IMR-90 (cell line): ENCODE data around the gene TRIM47. TPM values are rescaled to one million over a fixed set of nuclear protein-coding genes. Genes with fewer than 3 reads are reported as not detected.

ENCODE experiments used
- ATAC-seq: fragments of 200-7000 bp; cut with Tn5 transposase; 2 replicates; pipeline ENCODE4 v1.9.1; 2020; ENCODE audit warnings: low read depth, mild to moderate bottlenecking, moderate library complexity
- BruUV-seq: library from RNA; stranded (reverse); fragments of 400-500 nt; replicated peaks from 2 replicates; lab custom pipeline; 2021; lab: Mats Ljungman, UMichigan
- CTCF ChIA-PET: fragments of 300-600 bp; formaldehyde crosslinking; extraction: SDS; loops from one replicate; lab custom pipeline; 2021; ENCODE audit warnings: antibody characterized with exemption; lab: Yijun Ruan, JAX
- POLR2A ChIA-PET: fragments of 300-600 bp; sonication (Branson Sonifier 250); formaldehyde crosslinking; loops from one replicate; lab custom pipeline; 2022; ENCODE audit warnings: antibody characterized with exemption; ENCODE audit not compliant: unreplicated experiment; lab: Charles Lee
- DNase-seq: peaks from one replicate; pipeline ENCODE4 v3.0.0; 2013
- H2AFZ ChIP-seq: replicated peaks from 2 replicates; pipeline ENCODE3; 2013; ENCODE audit warnings: low read length, mild to moderate bottlenecking; ENCODE audit not compliant: poor library complexity
- H2AK5ac ChIP-seq: 2 replicates; pipeline ENCODE4 v1.6.1; 2013; ENCODE audit warnings: low read depth, low read length, inconsistent platforms
- H2AK9ac ChIP-seq: replicated peaks from 2 replicates; pipeline ENCODE3; 2013; ENCODE audit warnings: mild to moderate bottlenecking, low read depth, low read length, moderate library complexity; ENCODE audit not compliant: poor library complexity
- H2BK120ac ChIP-seq: 2 replicates; pipeline ENCODE4 v1.6.1; 2013; ENCODE audit warnings: low read depth, low read length, inconsistent platforms
- H2BK15ac ChIP-seq: 3 replicates; pipeline ENCODE4 v1.6.1; 2013; ENCODE audit warnings: low read depth, low read length, inconsistent platforms
- H2BK20ac ChIP-seq: 2 replicates; pipeline ENCODE4 v1.6.1; 2013; ENCODE audit warnings: low read depth, mild to moderate bottlenecking, inconsistent platforms, low read length, moderate library complexity
- H2BK5ac ChIP-seq: 2 replicates; pipeline ENCODE4 v1.6.1; 2013; ENCODE audit warnings: mild to moderate bottlenecking, low read depth, low read length, inconsistent platforms; ENCODE audit not compliant: poor library complexity, severe bottlenecking
- H3K14ac ChIP-seq: replicated peaks from 2 replicates; pipeline ENCODE4 v1.6.1; 2013; ENCODE audit warnings: low read depth, low read length, inconsistent platforms
- H3K18ac ChIP-seq: 2 replicates; pipeline ENCODE4 v1.6.1; 2013; ENCODE audit warnings: low read depth, low read length, control low read depth
- H3K23ac ChIP-seq: 2 replicates; pipeline ENCODE4 v1.6.1; 2013; ENCODE audit warnings: low read depth, low read length, inconsistent platforms
- H3K27ac ChIP-seq: 2 replicates; pipeline ENCODE4 v1.5.1; 2013; ENCODE audit warnings: mild to moderate bottlenecking, control low read depth, low read length; ENCODE audit not compliant: insufficient read depth
- H3K27me3 ChIP-seq: 2 replicates; pipeline ENCODE4 v1.6.1; 2013; ENCODE audit warnings: low read length; ENCODE audit not compliant: control insufficient read depth, insufficient read depth
- H3K36me3 ChIP-seq: 2 replicates; pipeline ENCODE4 v1.6.1; 2013; ENCODE audit warnings: low read length, mixed read lengths; ENCODE audit not compliant: control insufficient read depth, insufficient read depth
- H3K4ac ChIP-seq: 2 replicates; pipeline ENCODE4 v1.6.1; 2013; ENCODE audit warnings: low read depth, low read length, inconsistent platforms
- H3K4me1 ChIP-seq: 2 replicates; pipeline ENCODE4 v1.6.1; 2013; ENCODE audit warnings: low read length, mixed read lengths; ENCODE audit not compliant: control insufficient read depth, insufficient read depth
- H3K4me2 ChIP-seq: 2 replicates; pipeline ENCODE4 v1.6.1; 2013; ENCODE audit warnings: low read depth, mild to moderate bottlenecking, control low read depth, low read length, moderate library complexity
- H3K4me3 ChIP-seq: 2 replicates; pipeline ENCODE4 v1.5.1; 2013; ENCODE audit warnings: low read depth, mild to moderate bottlenecking, control low read depth, low read length, moderate library complexity; ENCODE audit not compliant: insufficient read depth
- H3K56ac ChIP-seq: 2 replicates; pipeline ENCODE4 v1.6.1; 2013; ENCODE audit warnings: low read length, inconsistent platforms; ENCODE audit not compliant: insufficient read depth; ENCODE audit errors: extremely low read depth
- H3K79me1 ChIP-seq, 2 experiments: 2 replicates each; pipeline ENCODE4 v1.6.1; 2013; ENCODE audit warnings: low read length in 2 of 2, inconsistent platforms in 1 of 2, low read depth in 1 of 2
- H3K9ac ChIP-seq: 2 replicates; pipeline ENCODE4 v1.6.1; 2013; ENCODE audit warnings: low read depth, low read length, control low read depth
- H3K9me1 ChIP-seq: 2 replicates; pipeline ENCODE4 v1.6.1; 2013; ENCODE audit warnings: low read length, inconsistent platforms; ENCODE audit not compliant: insufficient read depth
- H3K9me3 ChIP-seq: 2 replicates; pipeline ENCODE4 v1.6.1; 2013; ENCODE audit warnings: low read length; ENCODE audit not compliant: control insufficient read depth, insufficient read depth
- H4K20me1 ChIP-seq: 2 replicates; pipeline ENCODE4 v1.6.1; 2013; ENCODE audit warnings: low read length, inconsistent platforms; ENCODE audit not compliant: insufficient read depth
- H4K5ac ChIP-seq: 2 replicates; pipeline ENCODE4 v1.6.1; 2013; ENCODE audit warnings: mild to moderate bottlenecking, low read depth, low read length, control low read depth
- H4K8ac ChIP-seq, 2 experiments: 2 replicates each; pipeline ENCODE4 v1.6.1; 2013; ENCODE audit warnings: low read depth in 2 of 2, low read length in 2 of 2, control low read depth in 1 of 2, inconsistent platforms in 1 of 2
- H4K91ac ChIP-seq: 2 replicates; pipeline ENCODE4 v1.6.1; 2013; ENCODE audit warnings: low read depth, low read length, inconsistent platforms; ENCODE audit not compliant: insufficient read depth
- BHLHE40 ChIP-seq: fragments of 150-350 bp; IDR thresholded peaks from 2 replicates; pipeline ENCODE4 v1.6.1; 2016; ENCODE audit warnings: mild to moderate bottlenecking, low read depth, low read length
- CEBPB ChIP-seq: IDR thresholded peaks from 2 replicates; pipeline ENCODE4 v1.6.1; 2012; ENCODE audit warnings: low read depth, low read length, improper control_type of control experiment
- CHD1 ChIP-seq: IDR thresholded peaks from 2 replicates; pipeline ENCODE4 v1.6.1; 2012; ENCODE audit warnings: low read depth, low read length, improper control_type of control experiment
- MAFK ChIP-seq: IDR thresholded peaks from 2 replicates; pipeline ENCODE4 v1.6.1; 2012; ENCODE audit warnings: low read depth, low read length, improper control_type of control experiment
- MXI1 ChIP-seq: IDR thresholded peaks from 2 replicates; pipeline ENCODE4 v1.6.1; 2012; ENCODE audit warnings: low read depth, mild to moderate bottlenecking, low read length, moderate library complexity, borderline replicate concordance
- RAD21 ChIP-seq: IDR thresholded peaks from 2 replicates; pipeline ENCODE4 v1.6.1; 2012; ENCODE audit warnings: low read length, improper control_type of control experiment
- RCOR1 ChIP-seq: IDR thresholded peaks from 2 replicates; pipeline ENCODE4 v1.6.1; 2012; ENCODE audit warnings: mild to moderate bottlenecking, low read length, improper control_type of control experiment; ENCODE audit not compliant: insufficient replicate concordance
- WGBS, 2 experiments: methylation state at CpG; one replicate each; pipeline versions ENCODE4 v1.1.5 to v1.1.7; 2013; ENCODE audit warnings: missing lambda C conversion rate in 2 of 2; ENCODE audit not compliant: insufficient read length in 1 of 2; ENCODE audit errors: extremely low coverage in 2 of 2; 5-methylcytosine and 5-hydroxymethylcytosine counted together
- dilution Hi-C: fragments of 300-500 bp; cut with HindIII; formaldehyde crosslinking; loops from one replicate; pipeline ENCODE4 v1.14.3; 2018; ENCODE audit warnings: low sequenced_read_pairs; ENCODE audit not compliant: unreplicated experiment
- in situ Hi-C: fragments of 300-500 bp; cut with MboI; formaldehyde crosslinking; loops from 3 replicates; pipeline ENCODE4 v1.14.3; 2019; ENCODE audit warnings: low sequenced_read_pairs, inconsistent platforms, mixed read lengths
- intact Hi-C: fragments of 100-400 bp; cut with micrococcal nuclease; formaldehyde crosslinking; loops from 2 replicates; pipeline ENCODE4 v1.10.0; 2022
- polyA plus RNA-seq, 3 experiments: library from polyadenylated mRNA; depleted of rRNA; stranded (reverse); fragments of >200 nt; gene quantifications; 2 replicates each; pipeline ENCODE4 v1.2.3, GENCODE V29; 2012; ENCODE audit warnings: low replicate concordance in 1 of 3
- total RNA-seq: library from RNA; depleted of rRNA; stranded (reverse); fragments of >200 nt; gene quantifications from 2 replicates; pipeline ENCODE4 v1.2.3, GENCODE V29; 2012
- TF ChIP-seq, protein P1 (sequence below): fragments of 150-350 bp; IDR thresholded peaks from 2 replicates; pipeline ENCODE4 v1.6.1; 2016; ENCODE audit warnings: low read depth, mild to moderate bottlenecking, low read length, moderate library complexity, borderline replicate concordance
- TF ChIP-seq, protein P2 (sequence below): fragments of 150-350 bp; IDR thresholded peaks from 2 replicates; pipeline ENCODE4 v1.6.1; 2017; ENCODE audit warnings: mild to moderate bottlenecking, antibody characterized with exemption, low read length, low read depth
- TF ChIP-seq, protein P3 (sequence below): conservative IDR thresholded peaks from 2 replicates; pipeline ENCODE4 v1.5.1; 2012; ENCODE audit warnings: mild to moderate bottlenecking, low read depth, low read length, improper control_type of control experiment

TRIM47 gene
- total and polyA plus RNA-seq, 2 of the 4 experiments (the other 2 are of a cell fraction) = 1.4 to 7.5 TPM

DNA sequence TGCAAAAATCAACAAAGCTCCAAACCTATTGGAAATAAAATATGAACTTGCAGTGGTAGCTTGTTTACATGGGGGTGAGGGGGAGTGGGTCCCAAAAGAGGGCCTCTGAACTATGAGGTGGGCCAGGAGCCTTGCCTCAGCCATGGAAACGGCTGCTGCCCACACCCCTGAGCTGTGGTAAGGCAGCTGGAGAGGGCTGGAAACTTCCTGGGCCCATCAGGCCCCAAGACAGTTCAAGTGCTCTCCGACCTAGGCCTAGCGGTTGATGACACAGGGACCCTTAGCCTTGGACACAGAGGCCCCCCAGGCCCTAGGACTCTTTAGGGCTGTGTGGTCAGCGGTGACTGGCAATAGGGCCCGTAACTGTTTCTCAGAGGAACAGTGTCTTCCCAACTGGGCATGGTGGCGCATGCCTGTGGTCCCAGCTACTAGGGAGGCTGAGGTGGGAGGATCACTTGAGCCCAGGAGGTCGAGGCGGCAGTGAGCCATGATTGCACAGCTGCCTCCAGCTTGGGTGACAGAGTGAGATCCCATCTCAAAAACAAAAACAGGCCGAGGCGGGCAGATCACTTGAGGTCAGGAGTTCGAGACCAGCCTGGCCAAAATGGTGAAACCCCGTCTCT, 52.5 kb downstream of the TRIM47 start (continued):
- no peak for TF ChIP-seq RAD21

DNA sequence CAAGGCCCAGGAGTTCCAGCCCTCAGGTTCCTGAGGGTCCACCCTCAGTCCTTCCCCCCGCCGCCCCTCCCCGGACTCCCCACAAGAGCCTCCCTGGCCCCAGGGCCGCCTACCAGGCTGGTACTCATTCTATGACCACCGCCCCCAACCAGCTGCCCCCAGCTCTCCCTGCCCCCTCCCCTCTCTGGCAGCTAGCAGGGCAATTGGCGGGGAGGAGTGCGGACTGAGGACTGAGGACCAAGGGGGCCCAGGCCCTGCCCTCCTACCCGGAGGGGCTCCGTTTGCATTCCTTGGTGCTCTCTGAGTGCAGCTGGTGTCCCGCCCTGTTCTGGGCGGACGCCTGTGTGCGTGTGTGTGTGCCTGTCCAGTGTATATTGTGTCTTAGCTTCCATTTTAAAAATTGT, 53.2 kb downstream of the TRIM47 start:
- Histone ChIP-seq H4K20me1 (no peaks in the 10 kb centered on the region), H3K9me1 (no peaks in the 10 kb centered on the region), H4K8ac (no peak overlapping the region), H3K36me3 (peaks cover 39% of the 10 kb centered on the region), H4K91ac (no peak overlapping the region), H3K4me3 (no peak overlapping the region), H3K56ac (no peak overlapping the region), H4K5ac (no peak overlapping the region), H2BK15ac (no peak overlapping the region), H3K9me3 (no peaks in the 10 kb centered on the region), H3K18ac (no peak overlapping the region), H3K23ac (no peak overlapping the region), H2BK120ac (no peak overlapping the region), H3K9ac (no peak overlapping the region), H3K4me1 (no peaks in the 10 kb centered on the region; the same call in 1 of the 2 replicates), H3K14ac (no peak overlapping the region), H2AK5ac (no peak overlapping the region), H3K4ac (no peak overlapping the region), H3K79me1 (no peaks in the 10 kb centered on the region), H2BK5ac (no peak overlapping the region), H2AFZ (no peak overlapping the region), H3K27ac (no peak overlapping the region), H2AK9ac (no peak overlapping the region), H3K4me2 (no peak overlapping the region), H3K27me3 (no peaks in the 10 kb centered on the region), H2BK20ac (no peak overlapping the region)
- intact Hi-C loops (loop anchor here (5.0 kb wide), 1 partner anchor 43 kb away; the partner anchor contains the start of gene UNK), dilution Hi-C loops (no loop called here), in situ Hi-C loops (no loop called here)
- no CpG with 5 or more reads among the region's 13 CpGs for WGBS, 2 experiments
- BruUV-seq = no TSS peak
- ATAC-seq = no peak
- POLR2A ChIA-PET = no interaction called here
- no peak for DNase-seq
- CTCF ChIA-PET = no interaction called here
- TF ChIP-seq MAFK (no peak), RCOR1 (no peak), BHLHE40 (no peak), CHD1 (no peak), MXI1 (no peak), CEBPB (no peak)
- TF ChIP-seq, protein P1, sequence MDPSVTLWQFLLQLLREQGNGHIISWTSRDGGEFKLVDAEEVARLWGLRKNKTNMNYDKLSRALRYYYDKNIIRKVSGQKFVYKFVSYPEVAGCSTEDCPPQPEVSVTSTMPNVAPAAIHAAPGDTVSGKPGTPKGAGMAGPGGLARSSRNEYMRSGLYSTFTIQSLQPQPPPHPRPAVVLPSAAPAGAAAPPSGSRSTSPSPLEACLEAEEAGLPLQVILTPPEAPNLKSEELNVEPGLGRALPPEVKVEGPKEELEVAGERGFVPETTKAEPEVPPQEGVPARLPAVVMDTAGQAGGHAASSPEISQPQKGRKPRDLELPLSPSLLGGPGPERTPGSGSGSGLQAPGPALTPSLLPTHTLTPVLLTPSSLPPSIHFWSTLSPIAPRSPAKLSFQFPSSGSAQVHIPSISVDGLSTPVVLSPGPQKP = no peak
- TF ChIP-seq, protein P2, sequence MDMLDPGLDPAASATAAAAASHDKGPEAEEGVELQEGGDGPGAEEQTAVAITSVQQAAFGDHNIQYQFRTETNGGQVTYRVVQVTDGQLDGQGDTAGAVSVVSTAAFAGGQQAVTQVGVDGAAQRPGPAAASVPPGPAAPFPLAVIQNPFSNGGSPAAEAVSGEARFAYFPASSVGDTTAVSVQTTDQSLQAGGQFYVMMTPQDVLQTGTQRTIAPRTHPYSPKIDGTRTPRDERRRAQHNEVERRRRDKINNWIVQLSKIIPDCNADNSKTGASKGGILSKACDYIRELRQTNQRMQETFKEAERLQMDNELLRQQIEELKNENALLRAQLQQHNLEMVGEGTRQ = no peak
- TF ChIP-seq, protein P3, sequence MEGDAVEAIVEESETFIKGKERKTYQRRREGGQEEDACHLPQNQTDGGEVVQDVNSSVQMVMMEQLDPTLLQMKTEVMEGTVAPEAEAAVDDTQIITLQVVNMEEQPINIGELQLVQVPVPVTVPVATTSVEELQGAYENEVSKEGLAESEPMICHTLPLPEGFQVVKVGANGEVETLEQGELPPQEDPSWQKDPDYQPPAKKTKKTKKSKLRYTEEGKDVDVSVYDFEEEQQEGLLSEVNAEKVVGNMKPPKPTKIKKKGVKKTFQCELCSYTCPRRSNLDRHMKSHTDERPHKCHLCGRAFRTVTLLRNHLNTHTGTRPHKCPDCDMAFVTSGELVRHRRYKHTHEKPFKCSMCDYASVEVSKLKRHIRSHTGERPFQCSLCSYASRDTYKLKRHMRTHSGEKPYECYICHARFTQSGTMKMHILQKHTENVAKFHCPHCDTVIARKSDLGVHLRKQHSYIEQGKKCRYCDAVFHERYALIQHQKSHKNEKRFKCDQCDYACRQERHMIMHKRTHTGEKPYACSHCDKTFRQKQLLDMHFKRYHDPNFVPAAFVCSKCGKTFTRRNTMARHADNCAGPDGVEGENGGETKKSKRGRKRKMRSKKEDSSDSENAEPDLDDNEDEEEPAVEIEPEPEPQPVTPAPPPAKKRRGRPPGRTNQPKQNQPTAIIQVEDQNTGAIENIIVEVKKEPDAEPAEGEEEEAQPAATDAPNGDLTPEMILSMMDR = no peak
